ENCODE measurements around the gene CTRL. TPM values are rescaled to one million over a fixed set of nuclear protein-coding genes. Genes with fewer than 3 reads are reported as not detected.

Gene CTRL
- total RNA-seq, 1 donor from 2014 or later, result 1.4 TPM

GRCh38 chr16:67927131-67927941 lies 4.3 kb downstream of the CTRL start:
- Mint-ChIP-seq H3K9me3 (no peaks in the 10 kb centered on the region), H3K27me3 (no peaks in the 10 kb centered on the region), H3K27ac (no peak overlapping the region), H3K4me3 (no peak overlapping the region), H3K4me1 (ENCODE audit: unreplicated experiment) (peaks cover 7% of the 10 kb centered on the region), H3K36me3 (no peaks in the 10 kb centered on the region)
- no peak for DNase-seq (ENCODE audit: extremely low spot score, unreplicated experiment)
- no peak for TF ChIP-seq CTCF (conservative IDR thresholded peaks at IDR 0.05)

GRCh38 chr16:67926181-67926750 lies 5.4 kb downstream of the CTRL start:
- H3K27ac Mint-ChIP-seq, result no peak overlapping the region
- H3K4me1 Mint-ChIP-seq (ENCODE audit: unreplicated experiment), result peaks cover 12% of the 10 kb centered on the region
- H3K4me3 Mint-ChIP-seq, result no peak overlapping the region
- DNase-seq (ENCODE audit: extremely low spot score, unreplicated experiment), result no peak
- H3K9me3 Mint-ChIP-seq, result no peaks in the 10 kb centered on the region
- H3K36me3 Mint-ChIP-seq, result no peaks in the 10 kb centered on the region
- no peaks in the 10 kb centered on the region for H3K27me3 Mint-ChIP-seq
- TF ChIP-seq CTCF (conservative IDR thresholded peaks at IDR 0.05), result peak; percentile 32

- H3K27ac Mint-ChIP-seq, result no peak overlapping the region
Measured at GRCh38 chr16:67924140-67924906, 7.3 kb downstream of the CTRL start.

GRCh38 chr16:67923414-67924116 lies 8.1 kb downstream of the CTRL start:
- no peak for DNase-seq (ENCODE audit: extremely low spot score, unreplicated experiment)
- H3K36me3 Mint-ChIP-seq, result no peaks in the 10 kb centered on the region
- no peaks in the 10 kb centered on the region for H3K27me3 Mint-ChIP-seq
- no peak overlapping the region for H3K27ac Mint-ChIP-seq
- no peaks in the 10 kb centered on the region for H3K9me3 Mint-ChIP-seq
- peaks cover 12% of the 10 kb centered on the region for H3K4me1 Mint-ChIP-seq (ENCODE audit: unreplicated experiment)
- TF ChIP-seq CTCF (conservative IDR thresholded peaks at IDR 0.05), result no peak
- no peak overlapping the region for H3K4me3 Mint-ChIP-seq

More at GRCh38 chr16:67924140-67924906, 7.3 kb downstream of the CTRL start:
- no peaks in the 10 kb centered on the region for H3K36me3 Mint-ChIP-seq
- no peak for DNase-seq (ENCODE audit: extremely low spot score, unreplicated experiment)
- no peaks in the 10 kb centered on the region for H3K9me3 Mint-ChIP-seq
- TF ChIP-seq CTCF (conservative IDR thresholded peaks at IDR 0.05), result no peak
- H3K4me3 Mint-ChIP-seq, result no peak overlapping the region
- peaks cover 12% of the 10 kb centered on the region for H3K4me1 Mint-ChIP-seq (ENCODE audit: unreplicated experiment)
- no peaks in the 10 kb centered on the region for H3K27me3 Mint-ChIP-seq

- no peak for DNase-seq (ENCODE audit: extremely low spot score, unreplicated experiment)
- Mint-ChIP-seq H3K27ac (peak overlapping the region; percentile 36), H3K27me3 (no peaks in the 10 kb centered on the region), H3K36me3 (no peaks in the 10 kb centered on the region), H3K4me1 (ENCODE audit: unreplicated experiment) (peaks cover 12% of the 10 kb centered on the region), H3K9me3 (no peaks in the 10 kb centered on the region), H3K4me3 (no peak overlapping the region)
- no peak for TF ChIP-seq CTCF (conservative IDR thresholded peaks at IDR 0.05)
Measured at GRCh38 chr16:67922740-67923139, 8.9 kb downstream of the CTRL start.
